IMR-90 (cell line): ENCODE measurements around the gene GPRC5C. TPM values are rescaled to one million over a fixed set of nuclear protein-coding genes. Genes with fewer than 3 reads are reported as not detected.

ENCODE experiments used
- ATAC-seq: fragments of 200-7000 bp; cut with Tn5 transposase; 2 replicates; pipeline ENCODE4 v1.9.1; 2020; ENCODE audit warnings: low read depth, mild to moderate bottlenecking, moderate library complexity
- BruUV-seq: library from RNA; stranded (reverse); fragments of 400-500 nt; replicated peaks from 2 replicates; lab custom pipeline; 2021; lab: Mats Ljungman, UMichigan
- CTCF ChIA-PET: fragments of 300-600 bp; formaldehyde crosslinking; extraction: SDS; loops from one replicate; lab custom pipeline; 2021; ENCODE audit warnings: antibody characterized with exemption; lab: Yijun Ruan, JAX
- POLR2A ChIA-PET: fragments of 300-600 bp; sonication (Branson Sonifier 250); formaldehyde crosslinking; loops from one replicate; lab custom pipeline; 2022; ENCODE audit warnings: antibody characterized with exemption; ENCODE audit not compliant: unreplicated experiment; lab: Charles Lee
- DNase-seq: peaks from one replicate; pipeline ENCODE4 v3.0.0; 2013
- H2AFZ ChIP-seq: replicated peaks from 2 replicates; pipeline ENCODE3; 2013; ENCODE audit warnings: low read length, mild to moderate bottlenecking; ENCODE audit not compliant: poor library complexity
- H2AK5ac ChIP-seq: 2 replicates; pipeline ENCODE4 v1.6.1; 2013; ENCODE audit warnings: low read depth, low read length, inconsistent platforms
- H2AK9ac ChIP-seq: replicated peaks from 2 replicates; pipeline ENCODE3; 2013; ENCODE audit warnings: mild to moderate bottlenecking, low read depth, low read length, moderate library complexity; ENCODE audit not compliant: poor library complexity
- H2BK120ac ChIP-seq: 2 replicates; pipeline ENCODE4 v1.6.1; 2013; ENCODE audit warnings: low read depth, low read length, inconsistent platforms
- H2BK15ac ChIP-seq: 3 replicates; pipeline ENCODE4 v1.6.1; 2013; ENCODE audit warnings: low read depth, low read length, inconsistent platforms
- H2BK20ac ChIP-seq: 2 replicates; pipeline ENCODE4 v1.6.1; 2013; ENCODE audit warnings: low read depth, mild to moderate bottlenecking, inconsistent platforms, low read length, moderate library complexity
- H2BK5ac ChIP-seq: 2 replicates; pipeline ENCODE4 v1.6.1; 2013; ENCODE audit warnings: mild to moderate bottlenecking, low read depth, low read length, inconsistent platforms; ENCODE audit not compliant: poor library complexity, severe bottlenecking
- H3K14ac ChIP-seq: replicated peaks from 2 replicates; pipeline ENCODE4 v1.6.1; 2013; ENCODE audit warnings: low read depth, low read length, inconsistent platforms
- H3K18ac ChIP-seq: 2 replicates; pipeline ENCODE4 v1.6.1; 2013; ENCODE audit warnings: low read depth, low read length, control low read depth
- H3K23ac ChIP-seq: 2 replicates; pipeline ENCODE4 v1.6.1; 2013; ENCODE audit warnings: low read depth, low read length, inconsistent platforms
- H3K27ac ChIP-seq: 2 replicates; pipeline ENCODE4 v1.5.1; 2013; ENCODE audit warnings: mild to moderate bottlenecking, control low read depth, low read length; ENCODE audit not compliant: insufficient read depth
- H3K27me3 ChIP-seq: 2 replicates; pipeline ENCODE4 v1.6.1; 2013; ENCODE audit warnings: low read length; ENCODE audit not compliant: control insufficient read depth, insufficient read depth
- H3K36me3 ChIP-seq: 2 replicates; pipeline ENCODE4 v1.6.1; 2013; ENCODE audit warnings: low read length, mixed read lengths; ENCODE audit not compliant: control insufficient read depth, insufficient read depth
- H3K4ac ChIP-seq: 2 replicates; pipeline ENCODE4 v1.6.1; 2013; ENCODE audit warnings: low read depth, low read length, inconsistent platforms
- H3K4me1 ChIP-seq: 2 replicates; pipeline ENCODE4 v1.6.1; 2013; ENCODE audit warnings: low read length, mixed read lengths; ENCODE audit not compliant: control insufficient read depth, insufficient read depth
- H3K4me2 ChIP-seq: 2 replicates; pipeline ENCODE4 v1.6.1; 2013; ENCODE audit warnings: low read depth, mild to moderate bottlenecking, control low read depth, low read length, moderate library complexity
- H3K4me3 ChIP-seq: 2 replicates; pipeline ENCODE4 v1.5.1; 2013; ENCODE audit warnings: low read depth, mild to moderate bottlenecking, control low read depth, low read length, moderate library complexity; ENCODE audit not compliant: insufficient read depth
- H3K56ac ChIP-seq: 2 replicates; pipeline ENCODE4 v1.6.1; 2013; ENCODE audit warnings: low read length, inconsistent platforms; ENCODE audit not compliant: insufficient read depth; ENCODE audit errors: extremely low read depth
- H3K79me1 ChIP-seq, 2 experiments: 2 replicates each; pipeline ENCODE4 v1.6.1; 2013; ENCODE audit warnings: low read length in 2 of 2, inconsistent platforms in 1 of 2, low read depth in 1 of 2
- H3K9ac ChIP-seq: 2 replicates; pipeline ENCODE4 v1.6.1; 2013; ENCODE audit warnings: low read depth, low read length, control low read depth
- H3K9me1 ChIP-seq: 2 replicates; pipeline ENCODE4 v1.6.1; 2013; ENCODE audit warnings: low read length, inconsistent platforms; ENCODE audit not compliant: insufficient read depth
- H3K9me3 ChIP-seq: 2 replicates; pipeline ENCODE4 v1.6.1; 2013; ENCODE audit warnings: low read length; ENCODE audit not compliant: control insufficient read depth, insufficient read depth
- H4K20me1 ChIP-seq: 2 replicates; pipeline ENCODE4 v1.6.1; 2013; ENCODE audit warnings: low read length, inconsistent platforms; ENCODE audit not compliant: insufficient read depth
- H4K5ac ChIP-seq: 2 replicates; pipeline ENCODE4 v1.6.1; 2013; ENCODE audit warnings: mild to moderate bottlenecking, low read depth, low read length, control low read depth
- H4K8ac ChIP-seq, 2 experiments: 2 replicates each; pipeline ENCODE4 v1.6.1; 2013; ENCODE audit warnings: low read depth in 2 of 2, low read length in 2 of 2, control low read depth in 1 of 2, inconsistent platforms in 1 of 2
- H4K91ac ChIP-seq: 2 replicates; pipeline ENCODE4 v1.6.1; 2013; ENCODE audit warnings: low read depth, low read length, inconsistent platforms; ENCODE audit not compliant: insufficient read depth
- ELK1 ChIP-seq: fragments of 150-350 bp; IDR thresholded peaks from 2 replicates; pipeline ENCODE4 v1.6.1; 2016; ENCODE audit warnings: low read depth, mild to moderate bottlenecking, low read length, moderate library complexity, borderline replicate concordance
- MAFK ChIP-seq: IDR thresholded peaks from 2 replicates; pipeline ENCODE4 v1.6.1; 2012; ENCODE audit warnings: low read depth, low read length, improper control_type of control experiment
- RFX5 ChIP-seq: IDR thresholded peaks from 2 replicates; pipeline ENCODE4 v1.8.0; 2012; ENCODE audit warnings: low read depth, mild to moderate bottlenecking, low read length, moderate library complexity
- SMC3 ChIP-seq: fragments of 150-350 bp; IDR thresholded peaks from 2 replicates; pipeline ENCODE4 v1.6.1; 2016; ENCODE audit warnings: low read depth, mild to moderate bottlenecking, antibody characterized with exemption, low read length, moderate library complexity
- WGBS, 2 experiments: methylation state at CpG; one replicate each; pipeline versions ENCODE4 v1.1.5 to v1.1.7; 2013; ENCODE audit warnings: missing lambda C conversion rate in 2 of 2; ENCODE audit not compliant: insufficient read length in 1 of 2; ENCODE audit errors: extremely low coverage in 2 of 2; 5-methylcytosine and 5-hydroxymethylcytosine counted together
- dilution Hi-C: fragments of 300-500 bp; cut with HindIII; formaldehyde crosslinking; loops from one replicate; pipeline ENCODE4 v1.14.3; 2018; ENCODE audit warnings: low sequenced_read_pairs; ENCODE audit not compliant: unreplicated experiment
- in situ Hi-C: fragments of 300-500 bp; cut with MboI; formaldehyde crosslinking; loops from 3 replicates; pipeline ENCODE4 v1.14.3; 2019; ENCODE audit warnings: low sequenced_read_pairs, inconsistent platforms, mixed read lengths
- intact Hi-C: fragments of 100-400 bp; cut with micrococcal nuclease; formaldehyde crosslinking; loops from 2 replicates; pipeline ENCODE4 v1.10.0; 2022
- polyA plus RNA-seq, 3 experiments: library from polyadenylated mRNA; depleted of rRNA; stranded (reverse); fragments of >200 nt; gene quantifications; 2 replicates each; pipeline ENCODE4 v1.2.3, GENCODE V29; 2012; ENCODE audit warnings: low replicate concordance in 1 of 3
- total RNA-seq: library from RNA; depleted of rRNA; stranded (reverse); fragments of >200 nt; gene quantifications from 2 replicates; pipeline ENCODE4 v1.2.3, GENCODE V29; 2012

Gene GPRC5C
- total and polyA plus RNA-seq, 2 of the 4 experiments (the other 2 are of a cell fraction) = not detected

- Histone ChIP-seq H4K91ac (no peak overlapping the region), H3K23ac (no peak overlapping the region), H4K8ac (no peak overlapping the region), H3K14ac (no peak overlapping the region), H2BK15ac (no peak overlapping the region), H3K9me3 (peaks cover 15% of the 10 kb centered on the region), H3K4ac (no peak overlapping the region), H3K9ac (no peak overlapping the region), H3K18ac (no peak overlapping the region), H4K5ac (no peak overlapping the region), H3K79me1 (no peaks in the 10 kb centered on the region), H3K56ac (no peak overlapping the region), H3K4me1 (no peaks in the 10 kb centered on the region), H2BK120ac (no peak overlapping the region), H2AFZ (no peak overlapping the region), H3K9me1 (no peaks in the 10 kb centered on the region), H4K20me1 (no peaks in the 10 kb centered on the region), H2BK5ac (no peak overlapping the region), H3K36me3 (no peaks in the 10 kb centered on the region), H2BK20ac (no peak overlapping the region), H2AK5ac (no peak overlapping the region), H3K4me3 (no peak overlapping the region), H3K4me2 (no peak overlapping the region), H3K27ac (no peak overlapping the region), H3K27me3 (no peaks in the 10 kb centered on the region), H2AK9ac (no peak overlapping the region)
- dilution Hi-C loops = no loop called here
- ATAC-seq = no peak
- intact Hi-C loops = no loop called here
- TF ChIP-seq ELK1 = no peak
- TF ChIP-seq SMC3 = no peak
- no peak for TF ChIP-seq RFX5
- TF ChIP-seq MAFK = no peak
- ChIA-PET POLR2A (no interaction called here), CTCF (no interaction called here)
- in situ Hi-C loops = no loop called here
- no peak for DNase-seq
- no TSS peak for BruUV-seq
- no CpG with 5 or more reads among the region's 7 CpGs for WGBS, 2 experiments
Observed at GRCh38 chr17:74404218-74404617, 27.7 kb upstream of the GPRC5C start.
